ENCODE data around the gene RPL7A. TPM values are rescaled to one million over a fixed set of nuclear protein-coding genes. Genes with fewer than 3 reads are reported as not detected.

Gene RPL7A
- total and polyA plus RNA-seq, 2 donors (not counting 3 experiments of a cell fraction or from before 2014, with no cell fraction given), result 2,112 to 2,329 TPM

DNA sequence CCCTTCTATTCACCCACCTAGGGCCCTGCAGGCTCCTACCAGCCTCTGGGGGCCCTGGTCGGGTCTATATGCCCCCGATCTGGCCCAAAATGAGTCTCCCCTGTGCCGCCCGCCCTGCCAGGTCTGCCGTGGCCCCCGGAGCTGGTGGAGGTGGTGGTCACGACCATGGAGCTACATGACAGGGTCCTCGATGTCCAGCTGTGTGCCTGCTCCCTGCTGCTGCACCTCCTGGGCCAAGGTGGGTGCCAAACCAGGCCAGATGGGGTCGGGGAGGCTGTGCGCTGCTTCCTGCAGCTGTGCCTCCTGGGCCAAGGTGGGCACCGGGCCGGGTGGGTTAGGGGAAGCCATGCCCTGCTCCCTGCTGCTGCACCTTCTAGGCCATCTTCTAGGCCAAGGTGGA lies 52.3 kb downstream of the RPL7A start:
- intact Hi-C loops (cut with micrococcal nuclease) (no loop called here), dilution Hi-C loops (cut with MboI; ENCODE audit: extremely low pct_ligation_motif_present, low sequenced_read_pairs) (no loop called here)
- H3K9ac ChIP-seq (replicated peaks; ENCODE audit: extremely low read depth, insufficient read depth, low read length), result no peak overlapping the region
- H3K27me3 ChIP-seq (ENCODE audit: control insufficient read depth in 2 of 2, insufficient read depth in 2 of 2, low read length in 2 of 2), result peaks cover 0 to 3% of the 10 kb centered on the region in 2 experiments
- TF ChIP-seq FOS (IDR thresholded peaks at IDR 0.05; ENCODE audit: borderline replicate concordance, insufficient read depth, low read length) (no peak), POLR2A (IDR thresholded peaks at IDR 0.05; ENCODE audit: low read depth, low read length) (no peak), JUN (IDR thresholded peaks at IDR 0.05; ENCODE audit: borderline replicate concordance, insufficient read depth, insufficient read length, low read depth) (no peak), MYC (IDR thresholded peaks at IDR 0.05; ENCODE audit: low read depth, low read length) (no peak), EZH2 (IDR thresholded peaks at IDR 0.05; ENCODE audit: borderline replicate concordance, low read depth, low read length, severe bottlenecking) (no peak), POLR2AphosphoS5 (IDR thresholded peaks at IDR 0.05; ENCODE audit: insufficient read depth, low read depth, low read length) (no peak), GATA2 (IDR thresholded peaks at IDR 0.05; ENCODE audit: insufficient read depth, insufficient read length, low read depth, low read length) (no peak)
- TF ChIP-seq, protein P1, sequence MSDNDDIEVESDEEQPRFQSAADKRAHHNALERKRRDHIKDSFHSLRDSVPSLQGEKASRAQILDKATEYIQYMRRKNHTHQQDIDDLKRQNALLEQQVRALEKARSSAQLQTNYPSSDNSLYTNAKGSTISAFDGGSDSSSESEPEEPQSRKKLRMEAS (IDR thresholded peaks at IDR 0.05; ENCODE audit: insufficient read depth, insufficient read length), result no peak
- TF ChIP-seq, protein P2, sequence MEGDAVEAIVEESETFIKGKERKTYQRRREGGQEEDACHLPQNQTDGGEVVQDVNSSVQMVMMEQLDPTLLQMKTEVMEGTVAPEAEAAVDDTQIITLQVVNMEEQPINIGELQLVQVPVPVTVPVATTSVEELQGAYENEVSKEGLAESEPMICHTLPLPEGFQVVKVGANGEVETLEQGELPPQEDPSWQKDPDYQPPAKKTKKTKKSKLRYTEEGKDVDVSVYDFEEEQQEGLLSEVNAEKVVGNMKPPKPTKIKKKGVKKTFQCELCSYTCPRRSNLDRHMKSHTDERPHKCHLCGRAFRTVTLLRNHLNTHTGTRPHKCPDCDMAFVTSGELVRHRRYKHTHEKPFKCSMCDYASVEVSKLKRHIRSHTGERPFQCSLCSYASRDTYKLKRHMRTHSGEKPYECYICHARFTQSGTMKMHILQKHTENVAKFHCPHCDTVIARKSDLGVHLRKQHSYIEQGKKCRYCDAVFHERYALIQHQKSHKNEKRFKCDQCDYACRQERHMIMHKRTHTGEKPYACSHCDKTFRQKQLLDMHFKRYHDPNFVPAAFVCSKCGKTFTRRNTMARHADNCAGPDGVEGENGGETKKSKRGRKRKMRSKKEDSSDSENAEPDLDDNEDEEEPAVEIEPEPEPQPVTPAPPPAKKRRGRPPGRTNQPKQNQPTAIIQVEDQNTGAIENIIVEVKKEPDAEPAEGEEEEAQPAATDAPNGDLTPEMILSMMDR (IDR thresholded peaks at IDR 0.05; ENCODE audit: extremely low read depth in 1 of 2, insufficient read depth in 1 of 2, low read depth in 1 of 2, low read length in 2 of 2), result no peak
- POLR2A ChIA-PET, result no interaction called here
- H2AFZ ChIP-seq (ENCODE audit: low read depth, low read length), result no peak overlapping the region
- no peaks in the 10 kb centered on the region for H3K9me1 ChIP-seq (replicated peaks; ENCODE audit: control insufficient read depth, extremely low read depth, insufficient read depth, low read length)
- no peak overlapping the region for H3K4me3 ChIP-seq (replicated peaks in 1 of 3; ENCODE audit: insufficient read depth in 1 of 3, low read depth in 1 of 3, low read length in 3 of 3)
- H3K9me3 ChIP-seq (replicated peaks; ENCODE audit: control insufficient read depth, insufficient read depth, low read length), result no peaks in the 10 kb centered on the region
- H3K4me2 ChIP-seq (ENCODE audit: insufficient read depth, low read length), result no peak overlapping the region
- H3K27ac ChIP-seq (ENCODE audit: insufficient read depth, low read depth, low read length), result no peak overlapping the region
- no peaks in the 10 kb centered on the region for H3K79me2 ChIP-seq (ENCODE audit: control insufficient read depth, insufficient read depth, low read length)
- no peak for DNase-seq (ENCODE audit: low read depth, low spot score)
- CTCF ChIA-PET, result no interaction called here
- no TSS peak for BruUV-seq (replicated peaks)
- peaks cover 0 to 12% of the 10 kb centered on the region in 2 experiments for H3K36me3 ChIP-seq (ENCODE audit: control insufficient read depth in 2 of 2, extremely low read depth in 1 of 2, insufficient read depth in 2 of 2, low read length in 2 of 2)
- H4K20me1 ChIP-seq (replicated peaks; ENCODE audit: control insufficient read depth, extremely low read depth, insufficient read depth, low read length), result no peaks in the 10 kb centered on the region
- no peaks in the 10 kb centered on the region for H3K4me1 ChIP-seq (ENCODE audit: control insufficient read depth, extremely low read depth, insufficient read depth, low read length)
- FAIRE-seq, result no peak

Small RNAs within 50 kb of the gene (small RNA-seq; reads per million reads assigned to genes)
- gene RF00019 (ENCODE audit: insufficient read depth, insufficient read length, low read depth, low replicate concordance) (not detected), gene SNORD24 (ENCODE audit: insufficient read depth, insufficient read length, low read depth, low replicate concordance) (not detected), gene SNORD36A (ENCODE audit: insufficient read depth, insufficient read length, low read depth, low replicate concordance) (not detected), gene SNORD36B (ENCODE audit: insufficient read depth, insufficient read length, low read depth, low replicate concordance) (not detected), gene SNORD36C (ENCODE audit: insufficient read depth, insufficient read length, low read depth, low replicate concordance) (not detected)

Other genes starting within 250 kb of the RPL7A start
- 41.4 and 43.1 TPM in 2 replicates for gene RALGDS, start 227.0 kb upstream of the RPL7A start, total RNA-seq
- 60.0 and 72.2 TPM in 2 replicates for gene RALGDS, start 227.0 kb upstream of the RPL7A start, polyA plus RNA-seq
- gene GBGT1, start 184.3 kb upstream of the RPL7A start, total RNA-seq, result 28.7 and 35.6 TPM in 2 replicates
- gene GBGT1, start 184.3 kb upstream of the RPL7A start, polyA plus RNA-seq, result 56.3 and 68.8 TPM in 2 replicates
- not detected in 2 replicates for gene OBP2B, start 139.0 kb upstream of the RPL7A start, total RNA-seq
- not detected in 2 replicates for gene OBP2B, start 139.0 kb upstream of the RPL7A start, polyA plus RNA-seq
- gene ABO, start 73.0 kb upstream of the RPL7A start, total RNA-seq, result not detected in 2 replicates
- gene ABO, start 73.0 kb upstream of the RPL7A start, polyA plus RNA-seq, result not detected in 2 replicates
- gene SURF6, start 12.0 kb upstream of the RPL7A start, total RNA-seq, result 16.0 and 16.4 TPM in 2 replicates
- 4.9 TPM in 2 replicates for gene SURF6, start 12.0 kb upstream of the RPL7A start, polyA plus RNA-seq
- gene MED22, start 87 bp upstream of the RPL7A start, total RNA-seq, result 26.7 and 27.4 TPM in 2 replicates
- 25.7 and 29.5 TPM in 2 replicates for gene MED22, start 87 bp upstream of the RPL7A start, polyA plus RNA-seq
- gene SURF1, start 8.3 kb downstream of the RPL7A start, total RNA-seq, result 12.0 and 22.8 TPM in 2 replicates
- gene SURF1, start 8.3 kb downstream of the RPL7A start, polyA plus RNA-seq, result 26.6 and 27.1 TPM in 2 replicates
- 9.3 and 10.6 TPM in 2 replicates for gene SURF2, start 8.3 kb downstream of the RPL7A start, total RNA-seq
- 14.2 and 16.9 TPM in 2 replicates for gene SURF2, start 8.3 kb downstream of the RPL7A start, polyA plus RNA-seq
- 216 and 230 TPM in 2 replicates for gene SURF4, start 27.8 kb downstream of the RPL7A start, total RNA-seq
- 358 and 360 TPM in 2 replicates for gene SURF4, start 27.8 kb downstream of the RPL7A start, polyA plus RNA-seq
- gene STKLD1, start 28.1 kb downstream of the RPL7A start, total RNA-seq, result 0.77 and 0.85 TPM in 2 replicates
- gene STKLD1, start 28.1 kb downstream of the RPL7A start, polyA plus RNA-seq, result 0.29 and 0.67 TPM in 2 replicates
- gene REXO4, start 69.8 kb downstream of the RPL7A start, total RNA-seq, result 27.0 and 29.5 TPM in 2 replicates
- gene REXO4, start 69.8 kb downstream of the RPL7A start, polyA plus RNA-seq, result 16.9 and 19.5 TPM in 2 replicates
- 1.4 and 2.5 TPM in 2 replicates for gene ADAMTS13, start 74.1 kb downstream of the RPL7A start, total RNA-seq
- gene ADAMTS13, start 74.1 kb downstream of the RPL7A start, polyA plus RNA-seq, result 1.5 and 1.8 TPM in 2 replicates
- 9.7 and 9.8 TPM in 2 replicates for gene CACFD1, start 111.8 kb downstream of the RPL7A start, total RNA-seq
- gene CACFD1, start 111.8 kb downstream of the RPL7A start, polyA plus RNA-seq, result 11.5 and 14.0 TPM in 2 replicates
- 35.7 and 39.0 TPM in 2 replicates for gene SLC2A6, start 130.9 kb downstream of the RPL7A start, total RNA-seq
- gene SLC2A6, start 130.9 kb downstream of the RPL7A start, polyA plus RNA-seq, result 39.6 and 56.1 TPM in 2 replicates
- not detected in 2 replicates for gene MYMK, start 176.7 kb downstream of the RPL7A start, total RNA-seq
- gene MYMK, start 176.7 kb downstream of the RPL7A start, polyA plus RNA-seq, result not detected in 2 replicates
- gene ADAMTSL2, start 186.5 kb downstream of the RPL7A start, total RNA-seq, result not detected in 2 replicates
- gene ADAMTSL2, start 186.5 kb downstream of the RPL7A start, polyA plus RNA-seq, result not detected in 2 replicates